HG02885 (cell line): ENCODE measurements around the gene COPS8.

Experiments used
- ATAC-seq: cut with Tn5 transposase; IDR thresholded peaks from one replicate; pipeline ENCODE4 v1.9.1; 2021; ENCODE audit warnings: mild to moderate bottlenecking; ENCODE audit not compliant: unreplicated experiment, poor library complexity

COPS8 gene

DNA sequence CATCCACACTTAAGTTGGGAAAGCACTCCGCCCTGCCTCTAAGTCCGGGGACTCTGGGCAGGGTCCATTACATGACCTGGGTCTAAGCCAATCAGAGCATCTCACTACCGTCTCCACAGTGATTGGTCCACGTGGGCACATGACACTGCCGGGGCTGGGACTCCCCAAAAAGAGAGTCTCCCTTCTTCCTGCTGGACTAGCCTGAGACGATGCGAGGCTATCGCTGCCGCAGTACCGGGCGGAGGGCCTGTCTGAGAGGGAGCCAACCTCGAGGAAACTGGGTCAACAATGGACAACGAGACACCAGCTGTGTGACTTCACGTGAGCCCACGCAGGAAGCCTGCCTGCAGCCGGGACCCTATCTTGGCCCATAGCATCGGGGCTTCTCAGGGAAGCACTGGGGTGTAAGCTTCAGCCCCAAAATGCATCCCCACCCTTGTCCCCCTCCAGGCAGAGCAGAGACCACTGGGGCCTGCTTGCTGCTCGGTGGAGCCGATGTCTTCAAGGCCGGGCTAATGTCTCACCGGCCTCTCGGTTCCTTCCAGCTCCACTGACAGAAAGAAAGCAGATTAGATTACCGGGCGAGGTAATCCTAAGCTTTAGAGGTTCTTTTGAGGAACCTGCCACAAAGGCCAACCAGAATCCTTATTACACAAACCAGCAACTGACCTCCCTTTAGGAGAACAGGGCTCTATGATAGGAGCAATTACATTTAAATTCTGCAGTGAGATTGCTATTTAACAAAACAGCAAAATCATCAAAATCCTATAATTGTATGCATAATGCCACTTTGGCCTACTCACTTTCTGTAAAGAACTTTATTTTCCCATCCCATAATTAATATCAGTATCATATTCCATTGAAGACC, 21.3 kb upstream of the COPS8 start:
- ATAC-seq, result no peak

DNA sequence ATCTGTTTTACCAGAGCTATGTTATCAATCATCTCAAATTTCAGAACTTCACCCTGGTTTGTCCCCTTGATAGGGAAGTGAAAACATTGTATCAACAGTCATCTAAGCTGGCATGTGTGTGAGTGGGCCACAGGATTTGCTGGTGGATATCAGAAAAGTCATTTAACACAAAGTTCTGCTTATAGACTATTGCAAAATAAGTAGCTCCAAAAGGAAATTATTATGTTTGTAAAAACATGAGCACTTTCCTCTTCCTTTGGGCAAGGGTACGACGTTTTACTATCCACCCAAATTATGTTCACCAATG, 20.7 kb upstream of the COPS8 start:
- ATAC-seq, result no peak

DNA sequence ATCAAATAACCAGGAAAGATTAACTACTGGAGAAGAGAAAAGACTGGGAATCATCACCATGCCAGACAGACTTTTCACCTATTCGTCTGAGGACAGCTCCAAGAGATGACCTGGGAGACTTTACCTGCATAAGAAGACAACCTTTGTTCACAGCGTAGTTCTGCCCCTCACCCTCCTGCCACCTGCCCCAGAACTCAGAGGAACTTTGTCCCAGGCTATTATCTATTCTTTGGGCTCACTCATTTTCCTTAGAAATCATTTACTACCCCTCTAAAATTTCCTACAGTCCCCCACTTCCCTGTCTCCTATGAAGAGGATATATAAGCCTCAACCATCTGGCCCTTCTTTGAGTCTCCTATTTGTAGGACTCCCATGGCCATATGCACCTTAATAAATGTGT, 19.3 kb upstream of the COPS8 start:
- no peak for ATAC-seq

DNA sequence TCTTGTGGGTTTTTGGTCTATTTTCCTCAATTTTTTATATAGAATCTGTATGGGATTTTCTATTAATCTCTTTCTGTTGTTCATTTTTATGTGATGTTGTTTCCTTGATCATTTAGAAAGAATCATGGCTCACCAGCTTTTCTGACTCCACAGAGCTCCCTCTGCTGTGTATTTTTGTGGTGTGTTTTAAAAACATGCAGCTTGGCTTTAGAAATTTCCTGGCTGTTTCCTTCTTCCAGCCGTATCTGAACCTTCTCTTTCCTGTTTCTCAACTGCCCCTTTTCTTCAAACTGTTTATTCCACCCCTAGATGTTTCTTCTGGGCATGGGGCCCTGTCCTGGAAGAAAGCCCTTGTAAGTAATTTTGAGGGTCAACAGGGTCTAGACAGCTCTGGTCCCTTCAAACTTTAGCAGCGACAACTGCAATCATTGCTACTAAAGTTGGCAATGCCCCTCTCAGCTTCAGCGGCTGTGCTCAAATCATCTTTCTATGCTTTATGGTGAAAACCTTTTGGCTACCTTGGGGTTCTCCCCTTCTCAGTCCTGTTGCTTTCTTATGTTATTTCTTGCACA, 17.6 kb upstream of the COPS8 start:
- no peak for ATAC-seq

DNA sequence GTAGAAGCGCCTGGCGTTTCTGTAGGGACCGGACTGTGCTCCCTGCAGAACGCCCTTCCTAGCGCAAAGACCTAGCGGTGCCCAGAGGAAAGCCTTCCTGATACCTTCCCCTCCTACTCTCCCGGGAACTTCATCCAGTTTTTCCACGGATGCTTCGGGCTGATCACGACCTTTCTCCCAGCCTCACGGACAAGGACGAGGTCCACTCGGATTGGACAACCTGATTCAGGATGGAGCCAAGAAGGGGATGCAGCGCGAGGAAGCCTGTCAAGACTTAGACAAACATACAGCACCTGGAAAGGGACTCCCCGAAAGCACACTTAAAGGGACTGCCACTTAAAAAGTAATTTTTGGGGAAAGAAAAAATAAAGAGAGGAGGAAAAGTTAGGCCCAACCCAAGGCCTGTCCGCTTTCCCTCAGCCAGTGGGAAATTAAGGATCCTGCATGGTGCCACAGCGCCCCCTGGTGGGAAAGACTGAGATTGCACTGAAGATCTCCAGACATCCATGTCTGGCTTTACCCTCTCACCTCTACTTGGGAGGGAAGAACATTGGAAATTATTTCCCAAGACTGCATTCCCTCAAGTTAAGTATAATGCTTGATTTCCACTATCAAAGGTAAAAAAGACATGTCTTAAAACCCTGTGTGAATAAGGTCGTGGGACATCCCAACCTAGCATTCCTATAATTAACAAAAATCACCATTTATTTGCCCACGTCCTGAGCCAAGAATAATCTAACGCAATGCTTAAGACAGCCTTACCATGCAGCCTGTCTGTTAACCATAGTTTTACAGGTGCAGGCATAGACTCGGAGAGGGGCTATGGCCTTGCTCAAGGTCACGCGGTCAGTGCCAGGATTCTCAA, 13.4 kb upstream of the COPS8 start:
- ATAC-seq, result no peak

DNA sequence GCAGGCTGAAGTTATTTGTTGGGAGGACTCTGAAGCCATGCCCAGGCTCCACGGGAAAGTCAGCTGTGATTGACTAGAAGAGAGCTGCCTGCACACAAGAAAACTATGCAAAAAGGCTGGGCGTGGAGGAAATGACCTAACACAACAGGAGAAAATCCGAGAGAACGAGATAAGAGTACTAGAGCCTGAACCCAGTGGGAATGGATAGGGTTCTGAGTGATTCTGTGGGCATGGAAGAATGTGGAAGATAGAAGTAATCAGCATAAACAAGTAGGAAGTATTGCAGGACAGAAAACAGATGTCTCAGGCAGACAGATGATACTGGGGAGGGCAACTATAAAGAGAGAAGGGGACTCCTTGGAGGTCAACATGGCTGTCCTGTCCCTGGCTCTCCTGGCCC, 12.1 kb upstream of the COPS8 start:
- no peak for ATAC-seq

DNA sequence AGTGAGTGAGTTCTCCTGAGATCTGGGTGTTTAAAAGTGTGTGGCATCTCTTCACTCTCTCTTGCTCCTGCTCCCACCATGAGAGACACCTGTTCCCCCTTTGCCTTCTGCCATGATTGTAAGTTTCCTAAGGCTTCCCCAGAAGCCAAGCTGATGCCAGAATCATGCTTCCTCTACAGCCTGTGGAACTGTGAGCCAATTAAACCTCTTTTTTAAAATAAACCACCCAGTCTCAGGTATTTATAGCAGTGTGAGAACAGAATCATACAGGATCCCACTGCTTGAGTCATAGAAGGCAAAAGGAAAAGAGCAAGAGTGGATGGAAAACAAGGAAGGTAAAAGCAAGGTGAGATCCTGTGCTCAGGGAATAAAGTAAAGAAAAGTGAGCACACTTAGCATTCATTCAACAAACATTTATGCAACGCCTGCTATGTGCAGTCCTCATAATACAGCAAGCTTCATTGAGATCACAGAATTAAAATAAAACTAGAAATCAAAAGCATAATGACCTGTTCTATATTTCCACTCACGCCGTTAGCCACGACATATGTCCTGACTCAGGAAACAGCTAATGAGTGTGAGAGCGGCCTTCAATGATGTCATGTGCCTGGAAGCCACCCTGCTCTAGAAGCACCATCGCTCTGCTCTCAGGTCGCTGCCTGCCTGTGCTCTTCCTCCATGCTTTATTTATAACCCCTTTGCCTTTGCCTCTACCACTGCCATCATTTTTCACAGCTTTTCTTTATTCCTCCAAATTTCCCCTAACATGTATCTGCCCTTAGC, 11.3 kb upstream of the COPS8 start:
- no peak for ATAC-seq

DNA sequence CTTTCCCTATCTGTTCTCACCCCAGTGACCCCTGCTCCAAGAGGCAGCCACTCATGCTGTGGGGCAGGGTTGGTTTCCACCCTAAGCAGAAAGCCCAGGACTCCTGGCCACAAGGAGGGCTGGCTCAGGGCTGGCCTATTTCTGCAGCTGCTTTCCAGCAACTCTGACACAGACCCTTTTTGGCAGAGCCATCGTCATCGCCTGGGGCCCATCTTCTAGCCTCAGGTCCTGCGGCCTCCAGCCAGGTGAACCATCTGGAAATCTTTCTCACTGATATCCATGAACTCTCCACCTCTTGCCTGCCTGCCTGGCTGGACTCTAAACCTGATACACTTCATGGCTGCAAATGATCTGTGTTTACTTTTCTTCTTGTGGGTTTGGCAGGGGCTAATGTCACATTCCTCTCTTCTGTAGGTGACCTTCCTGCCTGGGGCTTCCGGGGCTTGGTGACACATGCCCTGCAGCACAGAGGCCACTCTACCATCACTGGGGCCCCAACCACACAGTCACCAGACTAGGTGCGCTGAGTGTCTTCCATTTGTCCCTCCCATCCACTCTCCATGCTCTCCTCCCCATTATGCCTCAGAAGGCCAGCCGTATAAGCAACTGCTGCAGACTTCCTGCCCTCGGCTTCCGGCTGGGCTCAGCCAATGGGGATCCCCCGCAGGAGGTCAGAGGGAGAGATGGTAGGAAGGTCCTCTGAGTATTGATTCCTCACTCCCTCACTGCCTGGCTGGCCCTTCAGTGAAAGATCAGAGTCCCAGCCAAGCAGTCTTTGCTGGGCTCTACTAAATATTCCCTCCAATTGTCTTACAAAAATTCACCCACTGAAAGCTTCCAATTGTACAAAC, 9.7 kb upstream of the COPS8 start:
- no peak for ATAC-seq

DNA sequence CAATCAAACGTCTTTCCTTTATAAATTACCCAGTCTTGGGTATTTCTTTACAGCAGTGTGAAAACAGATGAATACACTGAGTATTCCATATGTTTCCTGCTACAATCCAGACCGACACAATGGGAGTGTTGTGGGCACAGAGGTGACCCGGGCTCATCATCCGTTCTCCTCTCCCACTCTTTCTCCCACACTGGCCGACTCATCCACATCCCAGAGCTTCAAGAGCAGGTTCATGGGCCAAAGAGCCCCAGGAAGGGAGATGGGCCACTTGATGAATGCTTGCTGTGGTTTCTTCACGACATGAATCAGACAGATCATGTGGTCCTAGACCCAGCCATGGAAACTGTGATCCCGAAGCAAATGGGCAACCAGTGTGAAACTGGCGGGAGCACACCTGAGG, 4.1 kb upstream of the COPS8 start:
- ATAC-seq, result no peak

DNA sequence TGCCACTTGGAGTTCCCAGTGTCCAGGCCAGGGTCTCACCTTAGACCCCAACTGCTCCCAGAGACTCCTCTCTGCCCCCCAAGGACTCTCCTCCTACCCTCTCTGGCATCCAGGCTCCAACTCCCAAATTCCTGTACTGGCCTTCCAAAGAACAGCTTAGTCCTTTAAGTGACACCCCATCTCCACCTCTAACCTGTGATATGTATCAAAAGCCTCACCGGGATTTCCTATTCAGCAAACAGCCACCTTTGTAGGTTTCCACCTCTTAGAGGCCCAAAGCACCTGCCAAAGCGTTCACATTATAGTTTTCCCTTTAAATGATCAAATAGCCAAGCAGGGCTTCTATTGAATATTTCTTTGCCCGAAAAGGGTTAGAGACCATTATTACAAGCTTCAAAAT, 2.7 kb upstream of the COPS8 start:
- no peak for ATAC-seq

DNA sequence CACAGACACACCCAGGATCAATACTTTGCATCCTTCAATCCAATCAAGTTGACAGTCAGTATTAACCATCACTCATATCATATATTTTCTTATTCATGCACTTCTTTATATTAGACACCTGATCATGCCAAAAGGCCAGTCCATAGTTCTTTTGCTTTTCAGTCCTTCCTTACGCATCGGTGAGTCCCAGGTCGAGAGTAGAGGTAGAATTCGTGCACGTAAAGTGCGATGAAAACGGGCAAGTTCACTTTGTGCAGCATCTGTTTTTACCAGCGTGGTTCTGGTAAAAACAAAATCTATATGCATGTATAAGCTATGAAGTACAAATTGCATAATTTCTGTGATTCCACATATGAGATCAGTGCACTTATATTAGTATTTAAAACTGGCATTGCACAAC, 1.2 kb upstream of the COPS8 start:
- no peak for ATAC-seq

DNA sequence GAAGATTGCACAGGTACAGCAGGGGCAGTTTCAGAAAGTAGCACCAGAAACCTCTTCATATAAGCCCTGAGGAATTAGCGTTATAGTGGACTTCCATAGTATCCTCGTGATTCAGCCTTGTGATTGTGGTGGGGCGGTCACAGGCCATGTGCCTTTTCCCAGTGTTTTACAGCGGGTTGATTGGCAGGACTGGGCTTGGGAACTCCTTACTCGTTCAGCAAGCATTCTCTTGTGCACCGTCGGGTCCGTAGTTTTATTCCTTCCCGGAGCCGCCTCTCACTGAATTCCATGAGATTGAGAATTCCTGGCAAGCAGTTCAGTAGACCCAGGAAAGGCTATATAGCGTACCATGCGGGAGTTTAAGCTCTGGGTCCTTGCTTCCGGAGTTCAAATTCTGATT, 5.2 kb downstream of the COPS8 start:
- no peak for ATAC-seq

DNA sequence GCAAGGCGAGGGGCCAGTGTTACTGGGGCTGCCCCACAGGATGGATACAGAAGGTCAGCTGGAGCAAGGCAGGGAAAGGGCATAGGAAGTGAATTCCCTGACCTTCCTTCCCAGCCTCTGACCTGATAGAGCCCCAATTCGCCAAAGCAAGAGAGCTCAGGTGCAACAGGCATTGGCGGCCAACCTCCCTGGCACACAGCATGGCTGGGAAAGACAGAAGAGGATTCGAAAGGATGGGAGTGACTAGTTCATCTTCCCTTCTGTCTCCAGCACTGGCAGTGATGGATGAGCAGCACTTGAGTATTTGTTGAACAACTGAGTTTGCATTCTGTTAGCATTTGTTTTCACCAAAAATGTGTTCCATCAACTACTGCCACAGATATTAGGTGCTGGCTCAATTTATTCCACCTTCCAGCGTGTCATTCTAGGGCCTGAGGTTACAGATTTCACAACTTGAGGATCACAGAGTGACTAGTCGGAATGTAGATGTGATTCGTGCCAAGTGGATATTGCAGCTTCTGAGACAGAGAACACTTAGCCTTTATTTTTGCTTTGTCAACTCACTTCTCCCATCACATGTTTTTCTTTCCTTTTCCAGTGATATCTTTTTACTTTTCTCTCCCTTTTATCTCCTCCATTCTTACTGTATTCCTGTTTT, 6.2 kb downstream of the COPS8 start:
- no peak for ATAC-seq

DNA sequence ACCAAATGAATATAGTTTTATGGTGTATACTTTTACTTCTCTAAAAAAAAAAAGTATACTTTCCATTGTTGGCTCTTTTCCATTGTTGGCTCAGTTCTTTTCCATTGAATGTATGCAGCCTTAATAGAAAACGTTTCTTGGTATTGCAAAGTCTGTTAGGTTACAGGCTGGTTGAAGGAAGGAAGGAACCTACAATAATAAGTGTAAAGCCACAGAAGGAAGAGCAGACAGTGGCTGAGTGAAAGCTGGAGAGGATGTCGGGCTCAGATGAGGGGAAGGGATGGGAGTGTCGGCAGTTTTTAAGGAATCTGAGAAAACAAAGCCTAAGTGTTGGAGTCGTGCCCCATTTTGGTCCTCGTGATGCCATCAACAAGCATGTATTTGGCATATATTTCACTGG, 6.8 kb downstream of the COPS8 start:
- no peak for ATAC-seq

DNA sequence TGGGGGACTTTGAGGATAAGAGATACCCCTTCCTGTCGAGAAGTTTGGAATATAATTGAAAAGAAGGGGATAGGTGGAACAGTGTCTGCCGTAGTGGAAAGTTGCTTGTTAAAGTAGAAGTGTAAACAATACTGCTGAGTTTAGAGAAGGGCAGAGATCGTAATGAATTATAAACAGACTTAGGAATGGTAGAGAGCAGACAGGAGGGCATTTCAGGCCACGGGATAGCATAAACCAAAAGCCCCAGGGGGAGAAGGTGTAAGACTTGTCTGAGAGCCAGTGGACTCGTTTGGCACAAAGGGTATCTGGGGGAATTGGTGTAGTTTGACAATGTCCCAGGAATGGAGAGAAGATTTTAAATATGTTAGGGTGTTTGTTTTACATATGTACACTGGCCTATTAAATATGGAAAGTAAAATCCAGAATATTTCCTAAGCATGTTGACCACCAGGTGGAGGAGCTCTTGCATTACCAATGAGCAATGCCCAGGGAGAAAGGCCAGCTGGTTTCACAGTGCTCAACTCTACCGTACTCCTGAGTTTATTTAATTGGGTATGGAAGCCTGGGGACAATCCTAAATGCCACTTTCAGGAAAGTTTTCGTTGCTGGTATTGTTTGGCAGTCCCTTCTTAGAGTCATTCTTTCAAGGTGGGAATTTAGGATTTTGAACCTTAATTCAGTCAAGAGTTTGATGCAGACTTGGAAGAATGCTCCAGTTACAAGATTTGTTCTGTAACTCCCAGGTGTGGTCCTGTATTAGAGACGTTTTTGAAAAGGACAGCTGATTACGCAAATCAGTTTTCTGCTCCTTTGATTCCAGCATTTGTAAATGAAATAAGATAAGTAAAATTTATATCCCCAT, 7.5 kb downstream of the COPS8 start:
- ATAC-seq, result no peak

DNA sequence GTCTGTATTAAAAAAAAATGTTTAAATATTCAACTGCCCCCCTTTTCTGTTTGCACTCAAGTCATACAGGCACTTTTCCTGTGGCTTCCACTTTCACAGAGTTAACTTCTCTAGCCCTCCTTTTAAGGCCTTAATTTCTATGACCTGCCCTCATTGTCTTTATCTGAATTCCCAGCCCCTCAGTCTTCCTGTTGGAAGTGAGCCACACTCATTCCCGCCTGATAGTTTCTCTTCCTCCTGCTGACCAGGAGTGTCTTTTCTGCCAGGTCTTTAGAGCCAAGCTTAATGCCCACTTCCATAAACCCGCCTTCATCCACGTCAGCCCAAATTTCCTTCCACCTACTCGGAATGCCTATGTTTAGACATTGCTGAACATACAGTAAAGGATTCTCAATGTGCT, 10.5 kb downstream of the COPS8 start:
- no peak for ATAC-seq

DNA sequence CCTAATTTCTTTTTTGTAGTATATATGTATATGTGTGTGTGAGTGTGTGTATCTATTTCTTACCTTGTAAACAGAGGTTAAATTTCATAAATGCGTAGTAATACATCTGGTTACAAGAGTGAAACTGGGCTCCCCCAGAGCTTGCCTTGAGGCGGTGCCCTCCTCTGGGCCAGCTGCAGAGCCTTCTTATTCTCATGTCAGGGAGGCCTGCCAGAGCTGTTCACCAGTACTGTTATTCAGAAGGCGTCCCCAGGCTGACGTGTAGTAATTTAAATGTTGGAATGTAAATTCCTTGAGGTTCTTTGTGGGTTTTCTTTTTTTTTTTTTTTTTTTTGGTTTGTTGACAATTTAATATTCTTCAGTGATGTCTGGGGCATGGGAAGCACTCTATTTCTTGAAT, 11.2 kb downstream of the COPS8 start:
- ATAC-seq, result no peak

DNA sequence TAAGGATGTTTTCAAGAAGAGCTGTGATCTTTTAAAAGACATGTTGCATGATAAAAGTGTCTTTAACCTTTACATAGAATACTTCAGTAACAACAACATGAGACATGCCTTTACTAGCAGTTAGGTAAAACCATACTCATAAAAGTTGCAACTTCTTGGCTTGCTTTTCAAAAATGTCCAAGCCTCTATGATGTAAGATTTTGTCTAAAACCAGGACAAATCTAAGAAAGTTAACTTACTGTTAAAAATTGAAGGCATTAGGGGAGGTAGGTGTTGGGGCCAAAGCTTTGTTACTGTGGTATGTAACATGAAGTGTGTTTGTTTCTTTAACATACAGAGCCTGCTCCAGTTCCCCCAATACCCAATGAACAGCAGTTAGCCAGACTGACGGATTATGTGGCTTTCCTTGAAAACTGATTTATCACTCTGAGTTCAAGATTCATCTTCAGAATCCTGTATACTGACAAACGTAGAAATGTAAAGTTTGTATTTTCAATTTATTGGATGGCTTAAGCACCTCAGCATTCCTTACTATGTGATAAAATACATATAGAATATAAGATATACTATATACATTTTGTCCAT, 11.7 kb downstream of the COPS8 start:
- ATAC-seq, result no peak
